GM21529 (cell line): ENCODE measurements around the gene CELF5.
"Not testable (repeated sequence)": the region's sequence is repeated elsewhere in the genome, so short reads cannot be mapped to it uniquely, and the experiment has no call there.

ENCODE experiments used
- ATAC-seq: cut with Tn5 transposase; IDR thresholded peaks from one replicate; pipeline ENCODE4 v1.9.1; 2021; ENCODE audit not compliant: unreplicated experiment

CELF5 gene

GRCh38 chr19:3189702-3190469 is 34.6 kb upstream of the CELF5 start:
- no peak for ATAC-seq

GRCh38 chr19:3190470-3190770 is 34.0 kb upstream of the CELF5 start:
- no peak for ATAC-seq

GRCh38 chr19:3190921-3191805 is 33.3 kb upstream of the CELF5 start:
- ATAC-seq = no peak

GRCh38 chr19:3191806-3192104 is 32.7 kb upstream of the CELF5 start:
- ATAC-seq = not testable (repeated sequence)

- no peak for ATAC-seq
These were observed 32.2 kb upstream of the CELF5 start for GRCh38 chr19:3192228-3192635.

- no peak for ATAC-seq
These were observed 31.8 kb upstream of the CELF5 start for GRCh38 chr19:3192684-3193083.

GRCh38 chr19:3193256-3194105 is 31.0 kb upstream of the CELF5 start:
- ATAC-seq = no peak

- ATAC-seq = no peak
These were observed 30.1 kb upstream of the CELF5 start for GRCh38 chr19:3194106-3195087.

GRCh38 chr19:3196064-3196932 is 28.2 kb upstream of the CELF5 start:
- ATAC-seq = no peak

GRCh38 chr19:3196933-3197205 is 27.6 kb upstream of the CELF5 start:
- no peak for ATAC-seq

- ATAC-seq = no peak
These were observed 25.4 kb upstream of the CELF5 start for GRCh38 chr19:3198901-3199700.

GRCh38 chr19:3201072-3201700 is 23.3 kb upstream of the CELF5 start:
- ATAC-seq = no peak

- ATAC-seq = no peak
These were observed 22.6 kb upstream of the CELF5 start for GRCh38 chr19:3201911-3202310.

- ATAC-seq = no peak
These were observed 22.1 kb upstream of the CELF5 start for GRCh38 chr19:3202346-3202745.

- not testable (repeated sequence) for ATAC-seq
These were observed 21.6 kb upstream of the CELF5 start for GRCh38 chr19:3202895-3203294.

GRCh38 chr19:3203805-3204645 is 20.4 kb upstream of the CELF5 start:
- no peak for ATAC-seq

- no peak for ATAC-seq
These were observed 19.7 kb upstream of the CELF5 start for GRCh38 chr19:3204646-3205275.
